ENCODE data around the gene VSIG10L.

VSIG10L gene

DNA sequence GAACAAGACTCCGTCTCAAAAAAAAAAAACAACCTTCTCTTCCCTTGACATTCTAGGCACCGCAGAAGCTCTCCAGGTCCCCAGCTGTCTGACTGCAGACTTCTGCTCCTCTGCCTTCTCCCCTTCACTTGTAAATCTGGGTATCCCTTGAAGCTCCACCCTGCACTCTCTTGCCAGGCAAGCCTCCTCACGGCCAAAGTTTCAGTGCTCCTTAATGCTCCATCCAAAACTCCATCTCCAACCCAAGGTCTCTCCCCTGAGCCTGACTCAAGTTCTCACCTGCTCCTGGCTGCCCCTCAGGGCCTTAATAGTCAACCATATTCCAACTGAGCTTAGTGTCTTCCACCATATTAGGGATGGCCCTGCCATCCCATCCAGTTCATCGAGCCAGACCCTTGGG is 28.3 kb upstream of the VSIG10L start:
- no peak overlapping the region for H3K4me3 ChIP-seq (ENCODE audit: low read length)
- DNase-seq (ENCODE audit: low read depth), result no peak
- TF ChIP-seq, protein P1, sequence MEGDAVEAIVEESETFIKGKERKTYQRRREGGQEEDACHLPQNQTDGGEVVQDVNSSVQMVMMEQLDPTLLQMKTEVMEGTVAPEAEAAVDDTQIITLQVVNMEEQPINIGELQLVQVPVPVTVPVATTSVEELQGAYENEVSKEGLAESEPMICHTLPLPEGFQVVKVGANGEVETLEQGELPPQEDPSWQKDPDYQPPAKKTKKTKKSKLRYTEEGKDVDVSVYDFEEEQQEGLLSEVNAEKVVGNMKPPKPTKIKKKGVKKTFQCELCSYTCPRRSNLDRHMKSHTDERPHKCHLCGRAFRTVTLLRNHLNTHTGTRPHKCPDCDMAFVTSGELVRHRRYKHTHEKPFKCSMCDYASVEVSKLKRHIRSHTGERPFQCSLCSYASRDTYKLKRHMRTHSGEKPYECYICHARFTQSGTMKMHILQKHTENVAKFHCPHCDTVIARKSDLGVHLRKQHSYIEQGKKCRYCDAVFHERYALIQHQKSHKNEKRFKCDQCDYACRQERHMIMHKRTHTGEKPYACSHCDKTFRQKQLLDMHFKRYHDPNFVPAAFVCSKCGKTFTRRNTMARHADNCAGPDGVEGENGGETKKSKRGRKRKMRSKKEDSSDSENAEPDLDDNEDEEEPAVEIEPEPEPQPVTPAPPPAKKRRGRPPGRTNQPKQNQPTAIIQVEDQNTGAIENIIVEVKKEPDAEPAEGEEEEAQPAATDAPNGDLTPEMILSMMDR (IDR thresholded peaks at IDR 0.05; ENCODE audit: insufficient read depth, low read depth, low read length, missing control alignments), result no peak

DNA sequence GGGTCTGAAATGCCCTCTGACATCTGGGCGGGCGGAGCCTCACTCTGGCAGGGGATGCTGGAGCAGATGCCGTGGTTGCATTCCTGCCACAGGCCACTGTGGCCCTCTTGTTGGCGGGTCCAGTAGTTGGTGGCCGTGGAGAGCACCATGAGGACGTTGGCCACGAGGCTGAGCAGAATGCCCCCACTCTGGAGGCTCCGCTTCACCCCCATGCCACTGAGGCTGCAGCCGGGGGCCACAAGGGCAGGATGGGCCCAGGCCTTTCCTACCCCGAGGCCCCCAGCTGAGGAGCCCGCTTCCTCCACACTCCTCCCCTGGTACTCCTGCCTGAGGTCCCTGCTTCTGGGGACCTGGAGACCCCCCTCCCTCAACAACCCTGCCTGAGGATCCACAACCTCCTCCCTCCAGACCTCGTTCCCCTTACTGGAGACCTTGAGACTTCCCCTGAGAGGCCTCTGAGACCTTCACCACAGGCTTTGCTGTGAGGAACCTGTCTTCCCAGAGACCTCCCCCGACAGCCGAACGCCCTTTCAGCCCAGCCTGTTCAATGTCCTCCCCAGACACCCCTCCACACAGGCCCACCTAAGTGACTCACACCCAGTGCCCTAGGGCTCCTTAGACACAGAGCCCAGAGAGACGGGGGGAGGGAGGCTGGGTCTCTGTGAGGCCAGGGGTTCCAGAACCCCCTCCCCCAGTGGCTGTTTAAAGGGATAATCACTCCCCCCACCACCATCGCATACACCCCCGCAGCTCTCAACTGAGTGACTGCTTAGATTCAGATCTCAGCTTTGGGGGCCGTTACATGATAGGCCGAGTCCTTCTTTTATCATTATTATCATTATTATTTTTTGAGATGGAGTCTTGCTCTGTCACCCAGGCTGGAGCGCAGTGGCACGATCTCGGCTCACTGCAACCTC is 26.7 kb upstream of the VSIG10L start, which contains the start of gene CLDND2:
CLDND2 (minus strand) TSS at position 638 of the 917 bp plus-strand sequence; CDS start at position 212, 426 bp downstream.
- DNase-seq (ENCODE audit: low read depth), result no peak
- peak within 1 kb of the TSS; percentile 78 for H3K4me3 ChIP-seq (ENCODE audit: low read length)
- TF ChIP-seq, protein P1 (IDR thresholded peaks at IDR 0.05; ENCODE audit: insufficient read depth, low read depth, low read length, missing control alignments), result no peak

DNA sequence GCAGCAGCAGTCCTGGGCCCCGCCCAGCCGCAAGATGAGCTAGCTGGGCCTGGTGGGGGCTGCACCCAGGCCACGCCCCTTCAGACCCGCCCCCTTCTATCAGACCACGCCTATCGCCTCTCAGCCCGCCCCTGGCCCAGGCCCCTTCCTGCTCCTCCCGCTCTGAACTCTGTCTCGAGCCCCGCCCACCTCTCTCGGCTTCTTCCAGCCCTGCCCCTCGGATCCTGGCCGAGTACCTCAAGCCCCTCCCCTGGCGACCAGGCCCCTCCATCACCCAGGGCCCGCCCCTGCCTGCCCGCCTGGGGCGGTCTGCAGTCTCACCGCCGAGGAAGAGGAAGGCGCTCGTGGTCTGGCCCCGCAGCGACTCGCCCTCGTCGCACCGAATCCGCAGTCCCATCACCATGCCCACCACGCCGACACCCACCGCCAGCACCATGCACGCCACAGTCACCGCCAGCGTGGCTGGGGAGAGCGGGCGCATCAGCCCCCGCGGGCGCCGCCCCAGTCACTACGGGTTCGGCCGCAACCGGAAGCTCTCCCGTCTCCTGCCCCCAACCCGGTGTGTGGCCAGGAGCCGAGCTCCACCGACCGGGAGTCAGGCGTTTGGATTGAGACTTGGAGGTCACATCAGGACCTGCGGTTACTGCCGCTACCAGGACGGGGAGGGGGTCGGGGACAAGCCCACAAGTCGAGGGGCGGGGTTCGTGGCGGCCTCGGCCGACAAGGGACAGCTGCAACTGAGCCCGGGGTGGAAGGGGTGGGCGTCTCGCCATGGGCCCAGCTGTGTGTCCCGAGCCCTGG is 25.8 kb upstream of the VSIG10L start:
- TF ChIP-seq, protein P1 (IDR thresholded peaks at IDR 0.05; ENCODE audit: insufficient read depth, low read depth, low read length, missing control alignments), result no peak
- peak overlapping the region; percentile 78 for H3K4me3 ChIP-seq (ENCODE audit: low read length)
- DNase-seq (ENCODE audit: low read depth), result peak; percentile 98

DNA sequence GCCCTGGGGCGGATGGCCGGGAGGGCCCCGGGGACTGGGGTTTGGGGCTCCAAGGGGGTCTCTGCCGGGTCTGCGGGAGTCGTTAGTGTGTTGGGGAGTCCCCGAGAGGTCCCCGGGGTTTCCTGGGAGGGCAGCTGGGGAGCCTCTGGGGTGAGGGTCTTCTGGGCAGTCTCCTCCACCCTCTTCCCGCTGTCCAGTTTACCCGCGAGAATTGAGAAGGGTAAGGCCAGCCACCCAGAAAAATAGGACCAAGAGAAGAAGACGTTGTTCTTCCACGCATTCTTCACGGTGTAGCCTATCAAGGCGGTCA is 25.3 kb upstream of the VSIG10L start:
- TF ChIP-seq, protein P1 (IDR thresholded peaks at IDR 0.05; ENCODE audit: insufficient read depth, low read depth, low read length, missing control alignments), result no peak
- no peak for DNase-seq (ENCODE audit: low read depth)

DNA sequence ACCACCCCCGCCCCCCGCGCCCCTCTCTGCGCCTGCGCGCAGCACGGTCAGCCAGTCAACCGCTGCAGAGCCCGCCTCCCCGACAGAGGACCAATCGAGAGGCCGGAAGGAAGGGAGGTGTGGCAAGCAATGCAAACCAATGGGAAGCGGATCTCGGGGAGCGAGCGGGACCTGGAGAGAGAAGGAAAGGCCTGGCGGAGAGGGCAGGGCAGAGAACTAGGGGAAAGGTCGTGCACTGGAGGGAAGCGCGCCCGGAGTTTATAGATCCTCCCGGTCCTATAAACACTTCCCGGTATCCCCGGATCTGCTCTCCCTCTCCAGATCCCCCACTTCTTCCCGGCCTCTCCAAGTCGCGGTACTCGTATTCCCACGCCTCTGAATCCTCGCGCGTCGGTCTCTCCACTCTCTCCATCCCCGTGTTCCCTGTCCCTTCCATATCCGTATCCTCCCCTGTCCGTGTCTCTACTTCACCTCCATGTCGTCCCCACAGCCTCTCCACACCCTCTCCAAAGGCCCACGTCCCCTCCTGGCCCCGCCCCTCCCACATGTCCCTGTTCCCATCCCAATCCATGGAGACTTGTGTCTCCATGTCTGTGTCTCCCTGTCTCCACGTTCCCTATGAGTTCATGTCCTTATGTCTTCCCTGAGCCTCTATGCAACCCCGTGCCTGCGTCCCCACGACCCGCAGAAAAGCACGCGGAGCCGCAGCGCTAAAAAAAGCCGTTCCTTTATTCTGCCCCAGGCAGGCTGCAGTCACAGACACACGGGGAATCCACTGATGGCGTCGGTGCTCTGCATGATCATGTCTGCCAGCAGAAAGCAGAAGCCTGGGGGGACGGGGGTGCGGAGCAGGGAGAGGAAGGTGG is 24.7 kb upstream of the VSIG10L start:
- DNase-seq (ENCODE audit: low read depth), result peak; percentile 98
- TF ChIP-seq, protein P1 (IDR thresholded peaks at IDR 0.05; ENCODE audit: insufficient read depth, low read depth, low read length, missing control alignments), result no peak
- peak overlapping the region; percentile 78 for H3K4me3 ChIP-seq (ENCODE audit: low read length)

More for the DNA sequence above, 25.3 kb upstream of the VSIG10L start:
- peak overlapping the region; percentile 78 for H3K4me3 ChIP-seq (ENCODE audit: low read length)

DNA sequence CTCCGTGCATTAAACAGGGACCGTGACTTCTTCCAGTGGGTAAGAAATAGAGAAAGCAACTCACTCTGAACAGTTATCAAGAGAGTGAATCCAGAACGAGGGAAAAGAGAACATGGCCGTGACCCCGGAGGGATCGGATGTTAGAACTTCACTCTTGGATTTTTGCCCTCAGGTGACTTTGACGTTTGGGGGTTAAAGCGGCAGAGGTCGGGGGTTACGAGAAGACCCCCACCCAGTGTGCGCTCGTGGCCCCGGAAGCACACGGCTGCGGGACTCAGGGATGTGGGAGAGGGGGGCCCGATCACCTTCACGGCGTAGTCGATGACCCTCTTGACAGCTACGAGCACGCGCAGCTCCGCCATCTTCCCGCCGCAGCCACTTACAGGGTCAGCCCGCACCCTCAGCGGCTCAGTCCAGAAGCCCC is 24.0 kb upstream of the VSIG10L start, which contains the start of gene ETFB:
ETFB (minus strand) TSS at position 424 of the 424 bp plus-strand sequence; CDS start at position 362, 62 bp downstream.
- TF ChIP-seq, protein P1 (IDR thresholded peaks at IDR 0.05; ENCODE audit: insufficient read depth, low read depth, low read length, missing control alignments), result no peak
- no peak for DNase-seq (ENCODE audit: low read depth)
- peak within 1 kb of the TSS; percentile 78 for H3K4me3 ChIP-seq (ENCODE audit: low read length)
